Liver (tissue), 9 donors: ENCODE data around the gene TEX2. TPM values are rescaled to one million over a fixed set of nuclear protein-coding genes. Genes with fewer than 3 reads are reported as not detected.

Experiments used
- DNase-seq: peaks from one replicate; pipeline ENCODE4 v3.0.0-alpha.2; 2017; ENCODE audit warnings: low spot score
- H3K27ac ChIP-seq, 2 donors: one replicate each; pipeline ENCODE4 v1.7.0; 2013; ENCODE audit warnings: inconsistent platforms in 2 of 2, low read length in 2 of 2, control low read depth in 1 of 2, low read depth in 1 of 2, mild to moderate bottlenecking in 1 of 2
- H3K27me3 ChIP-seq, 4 donors: one replicate each; pipeline versions ENCODE4 v1.6.1 to v1.7.0; 2013; ENCODE audit warnings: low read length in 3 of 4, inconsistent platforms in 1 of 4, mild to moderate bottlenecking in 1 of 4, moderate library complexity in 1 of 4; ENCODE audit not compliant: control insufficient read depth in 4 of 4, insufficient read depth in 4 of 4
- H3K36me3 ChIP-seq, 4 donors: one replicate each; pipeline versions ENCODE4 v1.6.1 to v1.7.0; 2013; ENCODE audit warnings: low read length in 3 of 4, mild to moderate bottlenecking in 3 of 4, low read depth in 1 of 4, moderate library complexity in 1 of 4; ENCODE audit not compliant: control insufficient read depth in 4 of 4, insufficient read depth in 3 of 4
- H3K4me1 ChIP-seq, 4 donors: one replicate each; pipeline versions ENCODE4 v1.6.1 to v1.7.0; 2013; ENCODE audit warnings: low read length in 3 of 4, mild to moderate bottlenecking in 3 of 4, moderate library complexity in 1 of 4; ENCODE audit not compliant: control insufficient read depth in 4 of 4, insufficient read depth in 4 of 4
- H3K4me3 ChIP-seq, 3 donors: one replicate each; pipeline versions ENCODE4 v1.6.1 to v1.7.0; 2013; ENCODE audit warnings: low read length in 3 of 3, control low read depth in 1 of 3, low read depth in 1 of 3, mild to moderate bottlenecking in 1 of 3
- H3K9ac ChIP-seq, 2 donors: one replicate each; pipeline ENCODE4 v1.7.0; 2013; ENCODE audit warnings: low read length in 2 of 2, mild to moderate bottlenecking in 2 of 2, moderate library complexity in 2 of 2, control low read depth in 1 of 2, low read depth in 1 of 2
- H3K9me3 ChIP-seq, 4 donors: one replicate each; pipeline versions ENCODE4 v1.6.1 to v1.7.0; 2013; ENCODE audit warnings: low read length in 3 of 4; ENCODE audit not compliant: control insufficient read depth in 4 of 4
- FOXA1 ChIP-seq: IDR thresholded peaks from 2 replicates; pipeline ENCODE4 v1.6.1; 2016; ENCODE audit warnings: antibody characterized with exemption
- FOXA2 ChIP-seq: IDR thresholded peaks from 2 replicates; pipeline ENCODE4 v1.6.1; 2016; ENCODE audit warnings: antibody characterized with exemption
- GABPA ChIP-seq, 2 donors: IDR thresholded peaks in 1 of 2; conservative IDR thresholded peaks in 1 of 2; 2 replicates each; pipeline ENCODE4 v1.6.1; 2016; ENCODE audit warnings: antibody characterized with exemption in 2 of 2, mild to moderate bottlenecking in 1 of 2, moderate library complexity in 1 of 2
- HNF4A ChIP-seq, 2 donors: conservative IDR thresholded peaks; 2 replicates each; pipeline ENCODE4 v1.6.1; 2016; ENCODE audit warnings: antibody characterized with exemption in 2 of 2, mild to moderate bottlenecking in 2 of 2
- HNF4G ChIP-seq: IDR thresholded peaks from 2 replicates; pipeline ENCODE4 v1.6.1; 2016; ENCODE audit warnings: antibody characterized with exemption
- RAD21 ChIP-seq, 2 donors: IDR thresholded peaks; 2 replicates each; pipeline ENCODE4 v1.6.1; 2016; ENCODE audit warnings: antibody characterized with exemption in 2 of 2, mild to moderate bottlenecking in 2 of 2
- RXRA ChIP-seq, 2 donors: IDR thresholded peaks; 2 replicates each; pipeline ENCODE4 v1.6.1; 2017 to 2018; ENCODE audit warnings: antibody characterized with exemption in 2 of 2, mild to moderate bottlenecking in 1 of 2
- SP1 ChIP-seq: IDR thresholded peaks from 2 replicates; pipeline ENCODE4 v1.6.1; 2018; ENCODE audit warnings: antibody characterized with exemption, mild to moderate bottlenecking
- TAF1 ChIP-seq: conservative IDR thresholded peaks from 2 replicates; pipeline ENCODE4 v1.6.1; 2016; ENCODE audit warnings: antibody characterized with exemption, mild to moderate bottlenecking
- YY1 ChIP-seq: IDR thresholded peaks from 2 replicates; pipeline ENCODE4 v1.6.1; 2016; ENCODE audit warnings: antibody characterized with exemption, mild to moderate bottlenecking
- ZBTB33 ChIP-seq: IDR thresholded peaks from 2 replicates; pipeline ENCODE4 v1.6.1; 2016; ENCODE audit warnings: antibody characterized with exemption
- WGBS: extraction: QIAGEN DNeasy Blood & Tissue Kit; methylation state at CpG from one replicate; pipeline ENCODE4 v1.1.7; 2013; 5-methylcytosine and 5-hydroxymethylcytosine counted together
- polyA plus RNA-seq, 2 donors: library from polyadenylated mRNA; stranded (reverse) in 1 of 2; unstranded in 1 of 2; fragments of 200-250 nt in 1 of 2; fragments of >200 nt in 1 of 2; fragmentation: Nextera tagmentation in 1 of 2; extraction: Ambion mirVana in 1 of 2; gene quantifications; one replicate each; pipeline versions ENCODE4 v1.2.1 to v1.2.3, GENCODE V29; 2013 to 2015
- total RNA-seq, 2 donors: library from RNA; depleted of rRNA; stranded (reverse); fragments of >200 nt; gene quantifications; one replicate each; pipeline ENCODE4 v1.2.3, GENCODE V29; 2014
- TF ChIP-seq, protein P1 (sequence below): IDR thresholded peaks from 2 replicates; pipeline ENCODE4 v1.6.1; 2016; ENCODE audit warnings: antibody characterized with exemption
- TF ChIP-seq, protein P2 (sequence below): IDR thresholded peaks from 2 replicates; pipeline ENCODE4 v1.6.1; 2016; ENCODE audit warnings: antibody characterized with exemption, mild to moderate bottlenecking
- donor health status: healthy.
- donor health status: healthy.
- donor health status: healthy.
- donor health status: healthy.
- donor health status: healthy.

Gene TEX2
- total and polyA plus RNA-seq, 4 donors, result 15.9 to 39.8 (median 28.2) TPM

DNA sequence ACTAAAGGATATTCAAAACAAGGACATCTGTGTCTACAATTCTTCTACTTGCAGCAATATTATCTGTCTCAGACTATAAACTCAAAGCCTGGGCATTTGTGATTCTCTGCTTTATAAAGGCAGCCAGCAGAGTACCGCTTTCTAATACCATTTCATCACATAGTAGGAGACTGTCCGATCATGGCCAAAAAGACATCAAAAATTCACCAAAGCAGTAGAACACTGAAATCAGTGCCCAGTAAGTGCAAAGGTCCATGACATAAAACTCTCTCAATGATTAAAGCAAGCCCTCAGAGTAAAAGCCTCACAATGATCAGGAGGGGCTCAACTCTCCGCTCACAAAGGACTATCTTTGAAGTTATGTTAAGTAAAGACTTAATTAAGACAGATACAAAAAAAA lies 156.1 kb downstream of the TEX2 start:
- TF ChIP-seq RXRA (IDR thresholded peaks at IDR 0.05) (peak; percentile 26 to 60), HNF4A (conservative IDR thresholded peaks at IDR 0.05) (peak; percentile 46 to 65), RAD21 (IDR thresholded peaks at IDR 0.05) (no peak)
- TF ChIP-seq, protein P1, sequence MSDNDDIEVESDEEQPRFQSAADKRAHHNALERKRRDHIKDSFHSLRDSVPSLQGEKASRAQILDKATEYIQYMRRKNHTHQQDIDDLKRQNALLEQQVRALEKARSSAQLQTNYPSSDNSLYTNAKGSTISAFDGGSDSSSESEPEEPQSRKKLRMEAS, result no peak
- Histone ChIP-seq H3K4me3 (no peak overlapping the region), H3K4me1 (peaks cover 11 to 64% (median 51%) of the 10 kb centered on the region in 4 donors), H3K27me3 (no peaks in the 10 kb centered on the region), H3K9ac (peak overlapping the region in 1 of 2 donors; percentile 3), H3K27ac (peak overlapping the region; percentile 43 to 57), H3K36me3 (no peaks in the 10 kb centered on the region), H3K9me3 (no peaks in the 10 kb centered on the region)
- WGBS, result 53% methylated on average over 3 of the region's 3 CpGs
- no peak for DNase-seq

DNA sequence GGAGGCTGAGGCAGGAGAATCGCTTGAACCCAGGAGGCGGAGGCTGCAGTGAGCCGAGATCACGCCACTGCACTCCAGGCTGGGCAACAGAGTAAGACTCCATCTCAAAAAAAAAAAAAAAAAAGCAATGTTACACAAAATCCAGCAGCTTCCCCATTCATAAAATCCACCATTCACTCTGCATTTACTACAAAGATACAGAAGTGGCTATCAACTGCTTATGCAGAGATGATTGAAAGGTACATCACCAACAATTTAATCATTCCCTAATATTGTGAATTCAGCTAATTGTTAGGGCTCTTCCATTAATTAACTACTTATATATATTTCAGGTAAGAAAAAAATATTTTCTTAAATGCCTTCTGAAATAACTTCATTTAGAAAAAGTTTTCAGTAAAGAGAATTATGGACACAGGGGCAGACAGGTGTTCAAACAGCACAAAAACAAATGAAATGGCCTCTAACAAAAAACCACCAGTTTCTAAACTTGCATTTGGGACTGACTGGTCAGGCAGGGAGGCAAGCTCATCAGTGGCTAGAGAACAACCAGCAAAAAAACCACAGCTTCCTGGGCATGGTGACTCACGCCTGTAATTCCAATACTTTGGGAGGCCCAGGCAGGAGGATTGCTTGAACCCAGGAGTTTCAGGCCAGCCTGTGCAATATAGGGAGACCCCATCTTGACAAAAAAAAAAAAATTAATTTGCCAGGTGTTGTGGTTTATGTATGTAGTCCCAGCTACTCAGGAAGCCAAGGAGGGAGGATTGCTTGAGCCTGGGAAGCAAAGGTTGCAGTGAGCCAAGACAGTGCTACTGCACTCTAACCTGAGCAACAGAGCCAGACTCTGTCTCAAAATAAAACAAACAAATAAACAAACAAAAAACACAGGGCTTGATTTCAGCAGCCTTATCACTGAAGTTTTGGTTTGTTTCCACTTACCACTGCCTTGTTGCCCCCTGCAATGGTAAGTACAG lies 159.4 kb downstream of the TEX2 start:
- Histone ChIP-seq H3K4me3 (no peak overlapping the region), H3K36me3 (no peaks in the 10 kb centered on the region), H3K9me3 (no peaks in the 10 kb centered on the region), H3K4me1 (peaks cover 9 to 60% (median 45%) of the 10 kb centered on the region in 4 donors), H3K9ac (no peak overlapping the region), H3K27me3 (no peaks in the 10 kb centered on the region), H3K27ac (no peak overlapping the region)
- WGBS, result 89% methylated on average over 5 of the region's 5 CpGs
- no peak for DNase-seq
- TF ChIP-seq FOXA2, result no peak
- no peak for TF ChIP-seq GABPA (IDR thresholded peaks at IDR 0.05 in 1 of 2, conservative IDR thresholded peaks at IDR 0.05 in 1 of 2)
- no peak for TF ChIP-seq HNF4A (conservative IDR thresholded peaks at IDR 0.05)
- no peak for TF ChIP-seq RXRA (IDR thresholded peaks at IDR 0.05)
- no peak for TF ChIP-seq FOXA1
- no peak for TF ChIP-seq ZBTB33
- TF ChIP-seq YY1, result no peak
- TF ChIP-seq RAD21 (IDR thresholded peaks at IDR 0.05), result no peak
- no peak for TF ChIP-seq HNF4G
- TF ChIP-seq, protein P2, sequence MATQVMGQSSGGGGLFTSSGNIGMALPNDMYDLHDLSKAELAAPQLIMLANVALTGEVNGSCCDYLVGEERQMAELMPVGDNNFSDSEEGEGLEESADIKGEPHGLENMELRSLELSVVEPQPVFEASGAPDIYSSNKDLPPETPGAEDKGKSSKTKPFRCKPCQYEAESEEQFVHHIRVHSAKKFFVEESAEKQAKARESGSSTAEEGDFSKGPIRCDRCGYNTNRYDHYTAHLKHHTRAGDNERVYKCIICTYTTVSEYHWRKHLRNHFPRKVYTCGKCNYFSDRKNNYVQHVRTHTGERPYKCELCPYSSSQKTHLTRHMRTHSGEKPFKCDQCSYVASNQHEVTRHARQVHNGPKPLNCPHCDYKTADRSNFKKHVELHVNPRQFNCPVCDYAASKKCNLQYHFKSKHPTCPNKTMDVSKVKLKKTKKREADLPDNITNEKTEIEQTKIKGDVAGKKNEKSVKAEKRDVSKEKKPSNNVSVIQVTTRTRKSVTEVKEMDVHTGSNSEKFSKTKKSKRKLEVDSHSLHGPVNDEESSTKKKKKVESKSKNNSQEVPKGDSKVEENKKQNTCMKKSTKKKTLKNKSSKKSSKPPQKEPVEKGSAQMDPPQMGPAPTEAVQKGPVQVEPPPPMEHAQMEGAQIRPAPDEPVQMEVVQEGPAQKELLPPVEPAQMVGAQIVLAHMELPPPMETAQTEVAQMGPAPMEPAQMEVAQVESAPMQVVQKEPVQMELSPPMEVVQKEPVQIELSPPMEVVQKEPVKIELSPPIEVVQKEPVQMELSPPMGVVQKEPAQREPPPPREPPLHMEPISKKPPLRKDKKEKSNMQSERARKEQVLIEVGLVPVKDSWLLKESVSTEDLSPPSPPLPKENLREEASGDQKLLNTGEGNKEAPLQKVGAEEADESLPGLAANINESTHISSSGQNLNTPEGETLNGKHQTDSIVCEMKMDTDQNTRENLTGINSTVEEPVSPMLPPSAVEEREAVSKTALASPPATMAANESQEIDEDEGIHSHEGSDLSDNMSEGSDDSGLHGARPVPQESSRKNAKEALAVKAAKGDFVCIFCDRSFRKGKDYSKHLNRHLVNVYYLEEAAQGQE, result no peak
- no peak for TF ChIP-seq TAF1
- no peak for TF ChIP-seq SP1
